IMR-90 (cell line): ENCODE measurements around the gene ZBED4. TPM values are rescaled to one million over a fixed set of nuclear protein-coding genes. Genes with fewer than 3 reads are reported as not detected.

Experiments used
- ATAC-seq: fragments of 200-7000 bp; cut with Tn5 transposase; 2 replicates; pipeline ENCODE4 v1.9.1; 2020; ENCODE audit warnings: low read depth, mild to moderate bottlenecking, moderate library complexity
- BruUV-seq: library from RNA; stranded (reverse); fragments of 400-500 nt; replicated peaks from 2 replicates; lab custom pipeline; 2021; lab: Mats Ljungman, UMichigan
- CTCF ChIA-PET: fragments of 300-600 bp; formaldehyde crosslinking; extraction: SDS; loops from one replicate; lab custom pipeline; 2021; ENCODE audit warnings: antibody characterized with exemption; lab: Yijun Ruan, JAX
- POLR2A ChIA-PET: fragments of 300-600 bp; sonication (Branson Sonifier 250); formaldehyde crosslinking; loops from one replicate; lab custom pipeline; 2022; ENCODE audit warnings: antibody characterized with exemption; ENCODE audit not compliant: unreplicated experiment; lab: Charles Lee
- DNase-seq: peaks from one replicate; pipeline ENCODE4 v3.0.0; 2013
- H2AFZ ChIP-seq: replicated peaks from 2 replicates; pipeline ENCODE3; 2013; ENCODE audit warnings: low read length, mild to moderate bottlenecking; ENCODE audit not compliant: poor library complexity
- H2AK5ac ChIP-seq: 2 replicates; pipeline ENCODE4 v1.6.1; 2013; ENCODE audit warnings: low read depth, low read length, inconsistent platforms
- H2AK9ac ChIP-seq: replicated peaks from 2 replicates; pipeline ENCODE3; 2013; ENCODE audit warnings: mild to moderate bottlenecking, low read depth, low read length, moderate library complexity; ENCODE audit not compliant: poor library complexity
- H2BK120ac ChIP-seq: 2 replicates; pipeline ENCODE4 v1.6.1; 2013; ENCODE audit warnings: low read depth, low read length, inconsistent platforms
- H2BK15ac ChIP-seq: 3 replicates; pipeline ENCODE4 v1.6.1; 2013; ENCODE audit warnings: low read depth, low read length, inconsistent platforms
- H2BK20ac ChIP-seq: 2 replicates; pipeline ENCODE4 v1.6.1; 2013; ENCODE audit warnings: low read depth, mild to moderate bottlenecking, inconsistent platforms, low read length, moderate library complexity
- H2BK5ac ChIP-seq: 2 replicates; pipeline ENCODE4 v1.6.1; 2013; ENCODE audit warnings: mild to moderate bottlenecking, low read depth, low read length, inconsistent platforms; ENCODE audit not compliant: poor library complexity, severe bottlenecking
- H3K14ac ChIP-seq: replicated peaks from 2 replicates; pipeline ENCODE4 v1.6.1; 2013; ENCODE audit warnings: low read depth, low read length, inconsistent platforms
- H3K18ac ChIP-seq: 2 replicates; pipeline ENCODE4 v1.6.1; 2013; ENCODE audit warnings: low read depth, low read length, control low read depth
- H3K23ac ChIP-seq: 2 replicates; pipeline ENCODE4 v1.6.1; 2013; ENCODE audit warnings: low read depth, low read length, inconsistent platforms
- H3K27ac ChIP-seq: 2 replicates; pipeline ENCODE4 v1.5.1; 2013; ENCODE audit warnings: mild to moderate bottlenecking, control low read depth, low read length; ENCODE audit not compliant: insufficient read depth
- H3K27me3 ChIP-seq: 2 replicates; pipeline ENCODE4 v1.6.1; 2013; ENCODE audit warnings: low read length; ENCODE audit not compliant: control insufficient read depth, insufficient read depth
- H3K36me3 ChIP-seq: 2 replicates; pipeline ENCODE4 v1.6.1; 2013; ENCODE audit warnings: low read length, mixed read lengths; ENCODE audit not compliant: control insufficient read depth, insufficient read depth
- H3K4ac ChIP-seq: 2 replicates; pipeline ENCODE4 v1.6.1; 2013; ENCODE audit warnings: low read depth, low read length, inconsistent platforms
- H3K4me1 ChIP-seq: 2 replicates; pipeline ENCODE4 v1.6.1; 2013; ENCODE audit warnings: low read length, mixed read lengths; ENCODE audit not compliant: control insufficient read depth, insufficient read depth
- H3K4me2 ChIP-seq: 2 replicates; pipeline ENCODE4 v1.6.1; 2013; ENCODE audit warnings: low read depth, mild to moderate bottlenecking, control low read depth, low read length, moderate library complexity
- H3K4me3 ChIP-seq: 2 replicates; pipeline ENCODE4 v1.5.1; 2013; ENCODE audit warnings: low read depth, mild to moderate bottlenecking, control low read depth, low read length, moderate library complexity; ENCODE audit not compliant: insufficient read depth
- H3K56ac ChIP-seq: 2 replicates; pipeline ENCODE4 v1.6.1; 2013; ENCODE audit warnings: low read length, inconsistent platforms; ENCODE audit not compliant: insufficient read depth; ENCODE audit errors: extremely low read depth
- H3K79me1 ChIP-seq, 2 experiments: 2 replicates each; pipeline ENCODE4 v1.6.1; 2013; ENCODE audit warnings: low read length in 2 of 2, inconsistent platforms in 1 of 2, low read depth in 1 of 2
- H3K9ac ChIP-seq: 2 replicates; pipeline ENCODE4 v1.6.1; 2013; ENCODE audit warnings: low read depth, low read length, control low read depth
- H3K9me1 ChIP-seq: 2 replicates; pipeline ENCODE4 v1.6.1; 2013; ENCODE audit warnings: low read length, inconsistent platforms; ENCODE audit not compliant: insufficient read depth
- H3K9me3 ChIP-seq: 2 replicates; pipeline ENCODE4 v1.6.1; 2013; ENCODE audit warnings: low read length; ENCODE audit not compliant: control insufficient read depth, insufficient read depth
- H4K20me1 ChIP-seq: 2 replicates; pipeline ENCODE4 v1.6.1; 2013; ENCODE audit warnings: low read length, inconsistent platforms; ENCODE audit not compliant: insufficient read depth
- H4K5ac ChIP-seq: 2 replicates; pipeline ENCODE4 v1.6.1; 2013; ENCODE audit warnings: mild to moderate bottlenecking, low read depth, low read length, control low read depth
- H4K8ac ChIP-seq, 2 experiments: 2 replicates each; pipeline ENCODE4 v1.6.1; 2013; ENCODE audit warnings: low read depth in 2 of 2, low read length in 2 of 2, control low read depth in 1 of 2, inconsistent platforms in 1 of 2
- H4K91ac ChIP-seq: 2 replicates; pipeline ENCODE4 v1.6.1; 2013; ENCODE audit warnings: low read depth, low read length, inconsistent platforms; ENCODE audit not compliant: insufficient read depth
- SMC3 ChIP-seq: fragments of 150-350 bp; IDR thresholded peaks from 2 replicates; pipeline ENCODE4 v1.6.1; 2016; ENCODE audit warnings: low read depth, mild to moderate bottlenecking, antibody characterized with exemption, low read length, moderate library complexity
- WGBS, 2 experiments: methylation state at CpG; one replicate each; pipeline versions ENCODE4 v1.1.5 to v1.1.7; 2013; ENCODE audit warnings: missing lambda C conversion rate in 2 of 2; ENCODE audit not compliant: insufficient read length in 1 of 2; ENCODE audit errors: extremely low coverage in 2 of 2; 5-methylcytosine and 5-hydroxymethylcytosine counted together
- dilution Hi-C: fragments of 300-500 bp; cut with HindIII; formaldehyde crosslinking; loops from one replicate; pipeline ENCODE4 v1.14.3; 2018; ENCODE audit warnings: low sequenced_read_pairs; ENCODE audit not compliant: unreplicated experiment
- in situ Hi-C: fragments of 300-500 bp; cut with MboI; formaldehyde crosslinking; loops from 3 replicates; pipeline ENCODE4 v1.14.3; 2019; ENCODE audit warnings: low sequenced_read_pairs, inconsistent platforms, mixed read lengths
- intact Hi-C: fragments of 100-400 bp; cut with micrococcal nuclease; formaldehyde crosslinking; loops from 2 replicates; pipeline ENCODE4 v1.10.0; 2022
- polyA plus RNA-seq, 3 experiments: library from polyadenylated mRNA; depleted of rRNA; stranded (reverse); fragments of >200 nt; gene quantifications; 2 replicates each; pipeline ENCODE4 v1.2.3, GENCODE V29; 2012; ENCODE audit warnings: low replicate concordance in 1 of 3
- total RNA-seq: library from RNA; depleted of rRNA; stranded (reverse); fragments of >200 nt; gene quantifications from 2 replicates; pipeline ENCODE4 v1.2.3, GENCODE V29; 2012

Gene ZBED4
- total and polyA plus RNA-seq, 2 of the 4 experiments (the other 2 are of a cell fraction): 9.3 to 10.5 TPM

DNA sequence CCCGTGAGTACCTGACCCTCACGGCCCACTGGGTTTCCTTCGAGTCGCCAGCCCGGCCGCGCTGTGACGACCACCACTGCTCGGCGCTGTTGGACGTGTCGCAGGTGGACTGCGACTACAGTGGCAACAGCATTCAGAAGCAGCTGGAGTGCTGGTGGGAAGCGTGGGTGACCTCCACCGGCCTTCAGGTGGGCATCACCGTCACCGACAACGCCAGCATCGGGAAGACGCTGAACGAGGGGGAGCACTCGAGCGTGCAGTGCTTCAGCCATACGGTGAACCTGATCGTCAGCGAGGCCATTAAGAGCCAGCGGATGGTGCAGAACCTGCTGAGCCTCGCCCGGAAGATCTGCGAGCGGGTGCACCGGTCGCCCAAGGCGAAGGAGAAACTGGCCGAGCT, 32.2 kb downstream of the ZBED4 start:
- Histone ChIP-seq H3K56ac (no peak overlapping the region), H4K91ac (no peak overlapping the region), H4K20me1 (peaks cover 40% of the 10 kb centered on the region), H3K18ac (no peak overlapping the region), H3K14ac (no peak overlapping the region), H3K79me1 (peaks cover 52 to 82% of the 10 kb centered on the region in 2 experiments), H3K27me3 (no peaks in the 10 kb centered on the region), H2BK20ac (no peak overlapping the region), H4K5ac (no peak overlapping the region), H2AK9ac (no peak overlapping the region), H3K27ac (no peak overlapping the region), H2AK5ac (no peak overlapping the region), H3K9me3 (peaks cover 7% of the 10 kb centered on the region), H3K4me1 (peaks cover 4% of the 10 kb centered on the region; the same call in 1 of the 2 replicates), H2BK5ac (no peak overlapping the region), H3K36me3 (peaks cover 45% of the 10 kb centered on the region), H3K23ac (no peak overlapping the region), H2AFZ (no peak overlapping the region), H2BK120ac (no peak overlapping the region), H3K4ac (no peak overlapping the region), H2BK15ac (no peak overlapping the region), H3K9me1 (peaks cover 7% of the 10 kb centered on the region), H3K4me2 (no peak overlapping the region), H3K4me3 (no peak overlapping the region), H3K9ac (no peak overlapping the region), H4K8ac (no peak overlapping the region)
- 97% methylated on average over 34 of the region's 35 CpGs; no CpG with 5 or more reads in 1 of the 2 experiments for WGBS, 2 experiments
- CTCF ChIA-PET: no interaction called here
- BruUV-seq: no TSS peak
- in situ Hi-C loops: no loop called here
- dilution Hi-C loops: no loop called here
- no peak for TF ChIP-seq SMC3
- no peak for ATAC-seq
- no peak for DNase-seq
- POLR2A ChIA-PET: no interaction called here
- intact Hi-C loops: no loop called here
